Measurements from ENCODE around the gene POMGNT2.

- TF ChIP-seq, protein P1, sequence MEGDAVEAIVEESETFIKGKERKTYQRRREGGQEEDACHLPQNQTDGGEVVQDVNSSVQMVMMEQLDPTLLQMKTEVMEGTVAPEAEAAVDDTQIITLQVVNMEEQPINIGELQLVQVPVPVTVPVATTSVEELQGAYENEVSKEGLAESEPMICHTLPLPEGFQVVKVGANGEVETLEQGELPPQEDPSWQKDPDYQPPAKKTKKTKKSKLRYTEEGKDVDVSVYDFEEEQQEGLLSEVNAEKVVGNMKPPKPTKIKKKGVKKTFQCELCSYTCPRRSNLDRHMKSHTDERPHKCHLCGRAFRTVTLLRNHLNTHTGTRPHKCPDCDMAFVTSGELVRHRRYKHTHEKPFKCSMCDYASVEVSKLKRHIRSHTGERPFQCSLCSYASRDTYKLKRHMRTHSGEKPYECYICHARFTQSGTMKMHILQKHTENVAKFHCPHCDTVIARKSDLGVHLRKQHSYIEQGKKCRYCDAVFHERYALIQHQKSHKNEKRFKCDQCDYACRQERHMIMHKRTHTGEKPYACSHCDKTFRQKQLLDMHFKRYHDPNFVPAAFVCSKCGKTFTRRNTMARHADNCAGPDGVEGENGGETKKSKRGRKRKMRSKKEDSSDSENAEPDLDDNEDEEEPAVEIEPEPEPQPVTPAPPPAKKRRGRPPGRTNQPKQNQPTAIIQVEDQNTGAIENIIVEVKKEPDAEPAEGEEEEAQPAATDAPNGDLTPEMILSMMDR (conservative IDR thresholded peaks at IDR 0.05; ENCODE audit: low read length) = no peak
- no peak for TF ChIP-seq EZH2phosphoT487 (IDR thresholded peaks at IDR 0.05; ENCODE audit: borderline replicate concordance)
These were observed 28.6 kb downstream of the POMGNT2 start for GRCh38 chr3:43077261-43077660.
